Liver (tissue), 9 donors: Measurements from ENCODE around the gene CYP3A7. TPM values are rescaled to one million over a fixed set of nuclear protein-coding genes. Genes with fewer than 3 reads are reported as not detected.
"Not testable (repeated sequence)": the region's sequence is repeated elsewhere in the genome, so short reads cannot be mapped to it uniquely, and the experiment has no call there.

Source experiments
- DNase-seq: peaks from one replicate; pipeline ENCODE4 v3.0.0-alpha.2; 2017; ENCODE audit warnings: low spot score
- H3K27ac ChIP-seq, 2 donors: one replicate each; pipeline ENCODE4 v1.7.0; 2013; ENCODE audit warnings: inconsistent platforms in 2 of 2, low read length in 2 of 2, control low read depth in 1 of 2, low read depth in 1 of 2, mild to moderate bottlenecking in 1 of 2
- H3K27me3 ChIP-seq, 4 donors: one replicate each; pipeline versions ENCODE4 v1.6.1 to v1.7.0; 2013; ENCODE audit warnings: low read length in 3 of 4, inconsistent platforms in 1 of 4, mild to moderate bottlenecking in 1 of 4, moderate library complexity in 1 of 4; ENCODE audit not compliant: control insufficient read depth in 4 of 4, insufficient read depth in 4 of 4
- H3K36me3 ChIP-seq, 4 donors: one replicate each; pipeline versions ENCODE4 v1.6.1 to v1.7.0; 2013; ENCODE audit warnings: low read length in 3 of 4, mild to moderate bottlenecking in 3 of 4, low read depth in 1 of 4, moderate library complexity in 1 of 4; ENCODE audit not compliant: control insufficient read depth in 4 of 4, insufficient read depth in 3 of 4
- H3K4me1 ChIP-seq, 4 donors: one replicate each; pipeline versions ENCODE4 v1.6.1 to v1.7.0; 2013; ENCODE audit warnings: low read length in 3 of 4, mild to moderate bottlenecking in 3 of 4, moderate library complexity in 1 of 4; ENCODE audit not compliant: control insufficient read depth in 4 of 4, insufficient read depth in 4 of 4
- H3K4me3 ChIP-seq, 3 donors: one replicate each; pipeline versions ENCODE4 v1.6.1 to v1.7.0; 2013; ENCODE audit warnings: low read length in 3 of 3, control low read depth in 1 of 3, low read depth in 1 of 3, mild to moderate bottlenecking in 1 of 3
- H3K9ac ChIP-seq, 2 donors: one replicate each; pipeline ENCODE4 v1.7.0; 2013; ENCODE audit warnings: low read length in 2 of 2, mild to moderate bottlenecking in 2 of 2, moderate library complexity in 2 of 2, control low read depth in 1 of 2, low read depth in 1 of 2
- H3K9me3 ChIP-seq, 4 donors: one replicate each; pipeline versions ENCODE4 v1.6.1 to v1.7.0; 2013; ENCODE audit warnings: low read length in 3 of 4; ENCODE audit not compliant: control insufficient read depth in 4 of 4
- EGR1 ChIP-seq, 2 donors: IDR thresholded peaks; 2 replicates each; pipeline ENCODE4 v1.6.1; 2016 to 2018; ENCODE audit warnings: antibody characterized with exemption in 2 of 2, low read depth in 2 of 2
- HNF4G ChIP-seq: IDR thresholded peaks from 2 replicates; pipeline ENCODE4 v1.6.1; 2016; ENCODE audit warnings: antibody characterized with exemption
- JUND ChIP-seq, 2 donors: IDR thresholded peaks; 2 replicates each; pipeline ENCODE4 v1.6.1; 2016; ENCODE audit warnings: antibody characterized with exemption in 2 of 2
- RAD21 ChIP-seq, 2 donors: IDR thresholded peaks; 2 replicates each; pipeline ENCODE4 v1.6.1; 2016; ENCODE audit warnings: antibody characterized with exemption in 2 of 2, mild to moderate bottlenecking in 2 of 2
- REST ChIP-seq: IDR thresholded peaks from 2 replicates; pipeline ENCODE4 v1.6.1; 2016; ENCODE audit warnings: antibody characterized with exemption, mild to moderate bottlenecking
- YY1 ChIP-seq: IDR thresholded peaks from 2 replicates; pipeline ENCODE4 v1.6.1; 2016; ENCODE audit warnings: antibody characterized with exemption, mild to moderate bottlenecking
- WGBS: extraction: QIAGEN DNeasy Blood & Tissue Kit; methylation state at CpG from one replicate; pipeline ENCODE4 v1.1.7; 2013; 5-methylcytosine and 5-hydroxymethylcytosine counted together
- polyA plus RNA-seq, 2 donors: library from polyadenylated mRNA; stranded (reverse) in 1 of 2; unstranded in 1 of 2; fragments of 200-250 nt in 1 of 2; fragments of >200 nt in 1 of 2; fragmentation: Nextera tagmentation in 1 of 2; extraction: Ambion mirVana in 1 of 2; gene quantifications; one replicate each; pipeline versions ENCODE4 v1.2.1 to v1.2.3, GENCODE V29; 2013 to 2015
- total RNA-seq, 2 donors: library from RNA; depleted of rRNA; stranded (reverse); fragments of >200 nt; gene quantifications; one replicate each; pipeline ENCODE4 v1.2.3, GENCODE V29; 2014
- donor health status: healthy.
- donor health status: healthy.
- donor health status: healthy.
- donor health status: healthy.
- donor health status: healthy.

CYP3A7 gene
- total and polyA plus RNA-seq, 4 donors = 36.1 to 2,448 (median 83.4) TPM

- not testable (repeated sequence) for H3K9ac ChIP-seq, H3K27ac ChIP-seq
Measured at GRCh38 chr7:99751322-99752052, 16.5 kb upstream of the CYP3A7 start.

DNA sequence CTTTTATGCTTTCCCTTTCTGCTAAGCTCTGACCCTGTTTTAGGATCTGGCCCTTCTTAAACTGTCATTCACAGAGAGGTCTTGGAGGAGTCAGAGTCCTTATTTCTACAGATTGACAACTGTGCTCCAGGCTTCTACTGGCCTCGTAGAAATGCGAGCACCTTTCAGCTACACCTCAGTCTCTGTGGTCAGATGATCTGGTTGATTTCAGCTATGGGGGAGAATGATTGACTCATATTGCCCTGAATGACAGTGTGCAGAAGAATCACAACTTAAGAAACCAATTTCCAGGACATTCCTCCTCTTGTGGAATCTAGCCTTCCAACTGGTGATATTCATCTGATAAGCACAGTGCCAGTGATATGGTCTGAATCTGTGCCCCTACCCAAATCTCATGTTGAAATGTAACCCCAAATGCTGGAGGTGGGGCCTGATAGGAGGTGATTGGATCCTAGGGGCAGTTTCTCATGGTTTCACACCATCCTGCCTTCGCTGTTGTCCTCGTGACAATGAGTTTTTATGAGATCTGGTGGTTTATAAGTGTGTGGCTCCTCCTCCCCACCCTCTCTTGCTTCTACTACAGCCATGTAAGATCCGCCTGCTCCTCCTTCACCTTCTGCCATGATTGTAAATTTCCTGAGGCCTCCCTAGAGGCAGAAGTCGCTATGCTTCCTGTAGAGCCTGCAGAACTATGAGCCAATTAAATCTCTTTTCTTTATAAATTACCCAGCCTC, 14.0 kb upstream of the CYP3A7 start:
- H3K9me3 ChIP-seq = no peaks in the 10 kb centered on the region
- 96% methylated on average over 6 of the region's 6 CpGs for WGBS
- no peak for DNase-seq
- TF ChIP-seq YY1 = no peak
- no peak for TF ChIP-seq EGR1 (IDR thresholded peaks at IDR 0.05; ENCODE audit: low read depth in 2 of 2)
- no peak for TF ChIP-seq JUND (IDR thresholded peaks at IDR 0.05)
- TF ChIP-seq RAD21 (IDR thresholded peaks at IDR 0.05) = no peak
- no peak for TF ChIP-seq HNF4G
- TF ChIP-seq REST = no peak
- H3K4me1 ChIP-seq = no peaks in the 10 kb centered on the region
- no peak overlapping the region for H3K9ac ChIP-seq
- no peak overlapping the region for H3K4me3 ChIP-seq
- H3K36me3 ChIP-seq = no peaks in the 10 kb centered on the region
- no peaks in the 10 kb centered on the region for H3K27me3 ChIP-seq
- no peak overlapping the region for H3K27ac ChIP-seq

More at GRCh38 chr7:99751322-99752052, 16.5 kb upstream of the CYP3A7 start:
- 72% methylated on average over 5 of the region's 5 CpGs for WGBS
- peak in 1 of 2 donors; percentile 7 for TF ChIP-seq JUND (IDR thresholded peaks at IDR 0.05)
- not testable (repeated sequence) for H3K4me1 ChIP-seq, DNase-seq, H3K4me3 ChIP-seq, H3K36me3 ChIP-seq, H3K27me3 ChIP-seq, H3K9me3 ChIP-seq

- not testable (repeated sequence) for H3K27ac ChIP-seq, H3K9me3 ChIP-seq, H3K9ac ChIP-seq, H3K36me3 ChIP-seq, DNase-seq, H3K4me1 ChIP-seq, H3K27me3 ChIP-seq, H3K4me3 ChIP-seq
- WGBS = 85% methylated on average over 2 of the region's 3 CpGs
Measured at GRCh38 chr7:99746915-99747314, 11.9 kb upstream of the CYP3A7 start.

DNA sequence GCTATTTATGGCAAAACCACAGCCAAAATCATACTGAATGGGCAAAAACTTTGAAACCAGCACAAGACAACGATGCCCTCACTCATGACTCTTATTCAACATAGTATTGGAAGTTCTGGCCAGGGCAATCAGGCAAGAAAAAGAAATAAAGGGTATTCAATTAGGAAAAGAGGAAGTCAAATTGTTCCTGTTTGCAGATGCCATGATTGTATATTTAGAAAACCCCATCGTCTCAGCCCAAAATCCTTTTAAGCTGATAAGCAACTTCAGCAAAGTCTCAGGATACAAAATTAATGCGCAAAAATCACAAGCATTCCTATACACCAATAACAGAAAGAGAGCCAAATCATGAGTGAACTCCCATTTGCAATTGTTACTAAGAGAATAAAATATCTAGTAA, 10.4 kb upstream of the CYP3A7 start:
- not testable (repeated sequence) for H3K27ac ChIP-seq, H3K27me3 ChIP-seq, DNase-seq, H3K4me3 ChIP-seq, H3K36me3 ChIP-seq, H3K9ac ChIP-seq, H3K9me3 ChIP-seq
- peaks cover 0 to 18% (median 10%) of the 10 kb centered on the region in 4 donors for H3K4me1 ChIP-seq
- WGBS = 88% methylated on average over 3 of the region's 3 CpGs
